ENCODE results near the gene LSM11.

GRCh38 chr5:157785801-157786200 is 42.3 kb downstream of the LSM11 start:
- TF ChIP-seq CTCF (IDR thresholded peaks at IDR 0.05; ENCODE audit: insufficient read depth, low read length) (no peak), POLR2AphosphoS5 (IDR thresholded peaks at IDR 0.05; ENCODE audit: low read depth) (no peak), GABPA (IDR thresholded peaks at IDR 0.05; ENCODE audit: low read depth) (no peak)

Data from HL-60 (cell line).